Epithelial cell of proximal tubule (primary cell): ENCODE data around the gene BCL2L14. TPM values are rescaled to one million over a fixed set of nuclear protein-coding genes. Genes with fewer than 3 reads are reported as not detected.

Source experiments
- DNase-seq: peaks from one replicate; pipeline ENCODE4 v3.0.0-alpha.2; 2011; ENCODE audit warnings: low read depth
- H3K4me3 ChIP-seq: 2 replicates; pipeline ENCODE4 v1.5.1; 2011; ENCODE audit warnings: low read depth, mild to moderate bottlenecking, low read length
- CTCF ChIP-seq: conservative IDR thresholded peaks from 2 replicates; pipeline ENCODE4 v1.5.1; 2012; ENCODE audit warnings: low read depth, mild to moderate bottlenecking, low read length
- total RNA-seq: library from RNA; depleted of rRNA; stranded (reverse); fragments of >200 nt; gene quantifications from 2 replicates; pipeline ENCODE4 v1.2.3, GENCODE V29; 2015

The BCL2L14 gene
- total RNA-seq, 1 donor from 2014 or later: not detected

- no peak for DNase-seq
- no peak overlapping the region for H3K4me3 ChIP-seq
- TF ChIP-seq CTCF: no peak
These were observed 41.1 kb upstream of the BCL2L14 start for GRCh38 chr12:12029653-12030052.

- DNase-seq: no peak
- TF ChIP-seq CTCF: no peak
- no peak overlapping the region for H3K4me3 ChIP-seq
These were observed 38.4 kb upstream of the BCL2L14 start for GRCh38 chr12:12032260-12032791.

- TF ChIP-seq CTCF: peak; percentile 88
- peak overlapping the region; percentile 49 for H3K4me3 ChIP-seq
- peak; percentile 56 for DNase-seq
These were observed 37.6 kb upstream of the BCL2L14 start for GRCh38 chr12:12032851-12033797.

GRCh38 chr12:12033824-12034223 is 36.9 kb upstream of the BCL2L14 start:
- H3K4me3 ChIP-seq: no peak overlapping the region
- TF ChIP-seq CTCF: no peak
- DNase-seq: no peak

- TF ChIP-seq CTCF: no peak
- no peak for DNase-seq
These were observed 36.4 kb upstream of the BCL2L14 start for GRCh38 chr12:12034344-12034743.

GRCh38 chr12:12035229-12035628 is 35.5 kb upstream of the BCL2L14 start:
- H3K4me3 ChIP-seq: no peak overlapping the region
- no peak for DNase-seq
- no peak for TF ChIP-seq CTCF

More at GRCh38 chr12:12034344-12034743, 36.4 kb upstream of the BCL2L14 start:
- H3K4me3 ChIP-seq: no peak overlapping the region
